Measurements from ENCODE around the gene UGT1A8.

The UGT1A8 gene

GRCh38 chr2:233799716-233800115, 182.3 kb downstream of the UGT1A8 start:
- no peak for DNase-seq

GRCh38 chr2:233800208-233800607, 182.8 kb downstream of the UGT1A8 start:
- DNase-seq = no peak

- DNase-seq = peak in 6 of 56 donors; percentile 5 to 31 (median 14)
These were observed 184.1 kb downstream of the UGT1A8 start for GRCh38 chr2:233801357-233802131.

GRCh38 chr2:233802132-233802815, 184.8 kb downstream of the UGT1A8 start:
- DNase-seq = no peak

GRCh38 chr2:233803292-233803911, 186.0 kb downstream of the UGT1A8 start:
- DNase-seq = no peak

GRCh38 chr2:233803994-233804393, 186.6 kb downstream of the UGT1A8 start:
- DNase-seq = no peak

- DNase-seq = no peak
These were observed 189.9 kb downstream of the UGT1A8 start for GRCh38 chr2:233807215-233807865.

GRCh38 chr2:233807966-233808935, 190.8 kb downstream of the UGT1A8 start:
- DNase-seq = no peak

- no peak for DNase-seq
These were observed 193.0 kb downstream of the UGT1A8 start for GRCh38 chr2:233810385-233810784.

GRCh38 chr2:233811087-233811486, 193.7 kb downstream of the UGT1A8 start:
- DNase-seq = no peak

GRCh38 chr2:233811732-233812131, 194.3 kb downstream of the UGT1A8 start:
- DNase-seq = no peak

- DNase-seq = no peak
These were observed 196.0 kb downstream of the UGT1A8 start for GRCh38 chr2:233813236-233814055.

- DNase-seq = no peak
These were observed 196.8 kb downstream of the UGT1A8 start for GRCh38 chr2:233814056-233814835.

- DNase-seq = no peak
These were observed 198.4 kb downstream of the UGT1A8 start for GRCh38 chr2:233815861-233816260.

GRCh38 chr2:233816334-233816733, 198.9 kb downstream of the UGT1A8 start:
- DNase-seq = no peak

GRCh38 chr2:233816771-233817170, 199.3 kb downstream of the UGT1A8 start:
- no peak for DNase-seq

- DNase-seq = no peak
These were observed 200.0 kb downstream of the UGT1A8 start for GRCh38 chr2:233817361-233817911.

- DNase-seq = no peak
These were observed 200.7 kb downstream of the UGT1A8 start for GRCh38 chr2:233817995-233818638.

Data from amygdala (tissue), 56 donors.